K562 (cell line): ENCODE data around the gene ISCA1. TPM values are rescaled to one million over a fixed set of nuclear protein-coding genes. Genes with fewer than 3 reads are reported as not detected.

Source experiments
- ATAC-seq: fragments of 200-7000 bp; cut with Tn5 transposase; 3 replicates; pipeline ENCODE4 v1.9.1; 2020; ENCODE audit warnings: moderate library complexity
- BruUV-seq: library from RNA; stranded (reverse); fragments of 400-500 nt; replicated peaks from 2 replicates; lab custom pipeline; 2021; lab: Mats Ljungman, UMichigan
- CTCF ChIA-PET: fragments of 300-600 bp; formaldehyde crosslinking; extraction: SDS; loops from one replicate; lab custom pipeline; 2021; ENCODE audit warnings: low intra/inter-chr PET ratio; lab: Yijun Ruan, JAX
- POLR2A ChIA-PET: fragments of 300-600, 350-650 bp; sonication (Branson Sonifier 250); formaldehyde crosslinking; extraction: SDS; loops from one replicate; lab custom pipeline; 2021; ENCODE audit warnings: antibody characterized with exemption, inconsistent platforms; lab: Yijun Ruan, JAX
- DNase-seq, 4 experiments: peaks; one replicate each; pipeline versions ENCODE4 v3.0.0 to v3.0.0-alpha.2; 2011 to 2018; ENCODE audit warnings: low spot score in 3 of 4, mixed read lengths in 3 of 4; ENCODE audit errors: extremely low read depth in 1 of 4
- FAIRE-seq: peaks from 2 replicates; lab custom pipeline; 2011; peaks lifted over from hg19 to GRCh38; lab: Jason Lieb, UNC
- H2AFZ ChIP-seq: 2 replicates; pipeline ENCODE4 v1.6.0; 2011; ENCODE audit warnings: low read depth, low read length, control low read depth, inconsistent platforms
- H3K27ac ChIP-seq: fragments of 200-600 bp; 3 replicates; pipeline ENCODE4 v1.8.0; 2011; ENCODE audit warnings: low read depth, mild to moderate bottlenecking, control low read depth, inconsistent platforms, low read length, moderate library complexity, mixed read lengths; ENCODE audit errors: extremely low read depth
- H3K27me3 ChIP-seq, 2 experiments: fragments of 300-600 bp in 1 of 2; 2 replicates in 1 of 2; 3 replicates in 1 of 2; pipeline versions ENCODE4 v1.6.0 to v1.8.0; 2011; ENCODE audit warnings: inconsistent platforms in 2 of 2, low read length in 2 of 2, mild to moderate bottlenecking in 1 of 2, mixed read lengths in 1 of 2, moderate library complexity in 1 of 2; ENCODE audit not compliant: control insufficient read depth in 2 of 2, insufficient read depth in 2 of 2
- H3K36me3 ChIP-seq: fragments of 300-600 bp; 3 replicates; pipeline ENCODE4 v1.8.0; 2011; ENCODE audit warnings: mild to moderate bottlenecking, low read length, inconsistent platforms; ENCODE audit not compliant: control insufficient read depth, insufficient read depth
- H3K4me1 ChIP-seq, 2 experiments: fragments of 200-600 bp in 1 of 2; replicated peaks in 1 of 2; 2 replicates in 1 of 2; 3 replicates in 1 of 2; pipeline versions ENCODE4 v1.5.1 to v1.8.0; 2011; ENCODE audit warnings: inconsistent platforms in 2 of 2, low read length in 2 of 2, mild to moderate bottlenecking in 1 of 2, mixed read lengths in 1 of 2, moderate library complexity in 1 of 2; ENCODE audit not compliant: control insufficient read depth in 2 of 2, insufficient read depth in 2 of 2
- H3K4me2 ChIP-seq: 2 replicates; pipeline ENCODE4 v1.6.1; 2011; ENCODE audit warnings: low read length, control low read depth, inconsistent platforms, mixed read lengths; ENCODE audit not compliant: insufficient read depth
- H3K4me3 ChIP-seq: fragments of 200-600 bp; sonication (generic), shearing (Covaris generic); 2 replicates; pipeline ENCODE4 v1.5.1; 2016; ENCODE audit warnings: control low read depth, inconsistent platforms
- H3K79me2 ChIP-seq: fragments of 200-600 bp; 3 replicates; pipeline ENCODE4 v1.8.0; 2011; ENCODE audit warnings: low read length, inconsistent platforms; ENCODE audit not compliant: control insufficient read depth, insufficient read depth
- H3K9ac ChIP-seq, 2 experiments: 2 replicates each; pipeline versions ENCODE4 v1.6.0 to v1.6.1; 2011; ENCODE audit warnings: low read depth in 2 of 2, low read length in 2 of 2, control low read depth in 1 of 2, inconsistent platforms in 1 of 2, mild to moderate bottlenecking in 1 of 2, mixed read lengths in 1 of 2; ENCODE audit not compliant: insufficient read depth in 1 of 2
- H3K9me1 ChIP-seq: one replicate; pipeline ENCODE4 v1.6.0; 2011; ENCODE audit warnings: inconsistent platforms, mild to moderate bottlenecking, low read length, moderate library complexity; ENCODE audit not compliant: control insufficient read depth, insufficient read depth
- H3K9me3 ChIP-seq: replicated peaks from 2 replicates; pipeline ENCODE4 v1.5.1; 2011; ENCODE audit warnings: low read depth, low read length, inconsistent platforms; ENCODE audit not compliant: control insufficient read depth, insufficient read depth
- H4K20me1 ChIP-seq: replicated peaks from 2 replicates; pipeline ENCODE4 v1.6.1; 2011; ENCODE audit warnings: low read length, inconsistent platforms, mixed read lengths; ENCODE audit not compliant: control insufficient read depth, insufficient read depth
- CHD1 ChIP-seq: fragments of 200-600 bp; sonication (generic); IDR thresholded peaks from one replicate; pipeline ENCODE4 v1.6.1; 2012; ENCODE audit warnings: mild to moderate bottlenecking, moderate library complexity, low read length, inconsistent platforms
- MEIS2 ChIP-seq: fragments of 450-650 bp; IDR thresholded peaks from 2 replicates; pipeline ENCODE4 v1.6.1; 2014; ENCODE audit warnings: mild to moderate bottlenecking; ENCODE audit not compliant: partially characterized antibody
- NCOR1 ChIP-seq: fragments of 450-650 bp; IDR thresholded peaks from 2 replicates; pipeline ENCODE4 v1.6.1; 2016; ENCODE audit warnings: mild to moderate bottlenecking, moderate library complexity
- PHB ChIP-seq: fragments of 250-450 bp; sonication (Bioruptor Pico); IDR thresholded peaks from 2 replicates; pipeline ENCODE4 v1.5.0; 2021
- RBFOX2 ChIP-seq: fragments of 200-400 bp; formaldehyde crosslinking; IDR thresholded peaks from 2 replicates; pipeline ENCODE4 v1.6.1; 2017; ENCODE audit warnings: low read depth, mild to moderate bottlenecking, low read length, moderate library complexity
- ZC3H11A ChIP-seq: IDR thresholded peaks from 2 replicates; pipeline ENCODE4 v1.6.1; 2012; ENCODE audit warnings: low read depth, low read length, improper control_type of control experiment
- ZNF197 ChIP-seq: fragments of 200-800 bp; sonication (Bioruptor generic); IDR thresholded peaks from 2 replicates; pipeline ENCODE4 v1.6.1; 2016; ENCODE audit warnings: low read depth, missing genetic modification characterization, missing compliant biosample characterization
- ZNF23 ChIP-seq: fragments of 250-450 bp; sonication (Bioruptor Pico); IDR thresholded peaks from 2 replicates; pipeline ENCODE4 v1.4.0; 2020; ENCODE audit warnings: mild to moderate bottlenecking
- ZNF75A ChIP-seq: fragments of 450-650 bp; formaldehyde crosslinking; IDR thresholded peaks from 2 replicates; pipeline ENCODE4 v1.4.0; 2020; ENCODE audit warnings: mild to moderate bottlenecking
- WGBS: fragments of 100-300 bp; shearing (Covaris generic); methylation state at CpG from one replicate; pipeline ENCODE4 v1.1.6; 2016; ENCODE audit warnings: low coverage, mixed read lengths; ENCODE audit not compliant: insufficient coverage; ENCODE audit errors: missing lambda C conversion rate; 5-methylcytosine and 5-hydroxymethylcytosine counted together
- in situ Hi-C: fragments of 300-500 bp; cut with MboI; formaldehyde crosslinking; loops from 4 replicates; pipeline ENCODE4 v1.15.0; 2018; ENCODE audit warnings: inconsistent platforms, mixed read lengths
- intact Hi-C: fragments of 100-400 bp; cut with micrococcal nuclease; formaldehyde crosslinking; loops from 2 replicates; pipeline ENCODE4 v1.14.2; 2022
- polyA plus RNA-seq, 8 experiments: library from polyadenylated mRNA; depleted of rRNA in 4 of 8; stranded (reverse) in 5 of 8; unstranded in 3 of 8; fragments of >200 nt; fragmentation: Nextera tagmentation in 2 of 8; fragmentation: Illumina TruSeq in 1 of 8; extraction: Ambion mirVana in 2 of 8; extraction: Trizol in 1 of 8; gene quantifications; 2 replicates each; pipeline versions ENCODE4 v1.2.1 to v1.2.3, GENCODE V29; 2011 to 2014; ENCODE audit warnings: inconsistent platforms in 1 of 8, missing spikeins in 1 of 8
- total RNA-seq, 7 experiments: library from RNA; depleted of rRNA in 6 of 7; stranded (reverse); fragments of >200 nt in 6 of 7; fragmentation: Illumina TruSeq in 2 of 7; extraction: Trizol in 2 of 7; gene quantifications; 2 replicates each; pipeline versions ENCODE4 v1.2.1 to v1.2.3, GENCODE V29; 2011 to 2021; ENCODE audit warnings: low replicate concordance in 1 of 7
- TF ChIP-seq, protein P1 (sequence below): fragments of 250-450 bp; sonication (Bioruptor Pico); IDR thresholded peaks from 2 replicates; pipeline ENCODE4 v1.5.0; 2022; ENCODE audit warnings: mild to moderate bottlenecking

The ISCA1 gene
- total and polyA plus RNA-seq, 9 of the 15 experiments (the other 6 are each of a cell fraction or from before 2014, with no cell fraction given): 6.5 to 27.1 (median 20.0) TPM

DNA sequence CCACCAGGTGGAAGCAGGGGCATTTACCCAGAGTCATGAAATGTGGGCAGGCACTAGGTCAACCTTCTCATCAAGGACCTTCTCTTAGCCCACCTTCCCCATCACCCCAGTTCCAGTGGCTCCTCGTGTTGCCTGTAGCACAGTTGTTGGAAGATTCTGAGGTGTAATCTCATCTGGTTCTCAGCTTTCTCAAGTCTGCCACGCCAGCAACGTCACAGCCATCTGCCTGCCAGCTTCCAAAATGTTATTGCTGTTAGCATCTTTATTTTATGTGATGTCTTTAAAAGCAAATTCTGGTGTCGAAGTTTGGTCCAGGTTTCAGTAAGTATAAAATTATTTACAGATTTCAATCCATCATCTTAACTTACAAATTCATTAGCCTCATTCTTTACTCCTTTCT, 33.6 kb downstream of the ISCA1 start:
- 0% methylated on average over 4 of the region's 4 CpGs for WGBS
- Histone ChIP-seq H3K27ac (no peak overlapping the region), H3K4me1 (no peaks in the 10 kb centered on the region), H3K79me2 (no peaks in the 10 kb centered on the region), H4K20me1 (no peaks in the 10 kb centered on the region), H3K36me3 (no peaks in the 10 kb centered on the region), H3K4me2 (no peak overlapping the region), H3K9me3 (no peaks in the 10 kb centered on the region), H3K27me3 (no peaks in the 10 kb centered on the region), H3K4me3 (no peak overlapping the region), H3K9ac (no peak overlapping the region), H3K9me1 (no peaks in the 10 kb centered on the region), H2AFZ (no peak overlapping the region)
- BruUV-seq: no TSS peak
- ChIA-PET POLR2A (no interaction called here), CTCF (no interaction called here)
- no peak for TF ChIP-seq NCOR1
- TF ChIP-seq PHB: no peak
- no peak for TF ChIP-seq ZC3H11A
- TF ChIP-seq CHD1: no peak
- TF ChIP-seq ZNF23 (CRISPR knock-in tag): no peak
- TF ChIP-seq RBFOX2: no peak
- TF ChIP-seq, protein P1, sequence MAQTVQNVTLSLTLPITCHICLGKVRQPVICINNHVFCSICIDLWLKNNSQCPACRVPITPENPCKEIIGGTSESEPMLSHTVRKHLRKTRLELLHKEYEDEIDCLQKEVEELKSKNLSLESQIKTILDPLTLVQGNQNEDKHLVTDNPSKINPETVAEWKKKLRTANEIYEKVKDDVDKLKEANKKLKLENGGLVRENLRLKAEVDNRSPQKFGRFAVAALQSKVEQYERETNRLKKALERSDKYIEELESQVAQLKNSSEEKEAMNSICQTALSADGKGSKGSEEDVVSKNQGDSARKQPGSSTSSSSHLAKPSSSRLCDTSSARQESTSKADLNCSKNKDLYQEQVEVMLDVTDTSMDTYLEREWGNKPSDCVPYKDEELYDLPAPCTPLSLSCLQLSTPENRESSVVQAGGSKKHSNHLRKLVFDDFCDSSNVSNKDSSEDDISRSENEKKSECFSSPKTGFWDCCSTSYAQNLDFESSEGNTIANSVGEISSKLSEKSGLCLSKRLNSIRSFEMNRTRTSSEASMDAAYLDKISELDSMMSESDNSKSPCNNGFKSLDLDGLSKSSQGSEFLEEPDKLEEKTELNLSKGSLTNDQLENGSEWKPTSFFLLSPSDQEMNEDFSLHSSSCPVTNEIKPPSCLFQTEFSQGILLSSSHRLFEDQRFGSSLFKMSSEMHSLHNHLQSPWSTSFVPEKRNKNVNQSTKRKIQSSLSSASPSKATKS (CRISPR knock-in tag): no peak
- no peak for TF ChIP-seq ZNF75A (CRISPR knock-in tag)
- no peak for TF ChIP-seq MEIS2
- no peak for TF ChIP-seq ZNF197
- DNase-seq: no peak
- FAIRE-seq: no peak
- intact Hi-C loops: no loop called here
- in situ Hi-C loops: loop anchor here (25.0 kb wide), 1 partner anchor 436 kb away; no protein-coding TSS in a partner anchor
- ATAC-seq: no peak
